ENCODE measurements around the gene SLC26A9. TPM values are rescaled to one million over a fixed set of nuclear protein-coding genes. Genes with fewer than 3 reads are reported as not detected.
"Not testable (repeated sequence)": the region's sequence is repeated elsewhere in the genome, so short reads cannot be mapped to it uniquely, and the experiment has no call there.

SLC26A9 gene
- total RNA-seq, 1 experiment from 2014 or later, result 1.0 TPM

GRCh38 chr1:205878026-205878425 lies 65.2 kb downstream of the SLC26A9 start:
- intact Hi-C loops (cut with micrococcal nuclease; ENCODE audit: unreplicated experiment), result no loop called here
- H3F3A ChIP-seq (ENCODE audit: insufficient read depth, low read depth), result no peaks in the 10 kb centered on the region
- no peak overlapping the region for H3K27ac ChIP-seq
- H3K9me3 ChIP-seq (ENCODE audit: insufficient read depth, low read depth), result 0 out of 2 replicates have a peak, but pooled peaks cover 3% of the 10 kb centered on the region
- TF ChIP-seq EZH2 (IDR thresholded peaks at IDR 0.05; ENCODE audit: low read depth), result no peak
- TF ChIP-seq, protein P1, sequence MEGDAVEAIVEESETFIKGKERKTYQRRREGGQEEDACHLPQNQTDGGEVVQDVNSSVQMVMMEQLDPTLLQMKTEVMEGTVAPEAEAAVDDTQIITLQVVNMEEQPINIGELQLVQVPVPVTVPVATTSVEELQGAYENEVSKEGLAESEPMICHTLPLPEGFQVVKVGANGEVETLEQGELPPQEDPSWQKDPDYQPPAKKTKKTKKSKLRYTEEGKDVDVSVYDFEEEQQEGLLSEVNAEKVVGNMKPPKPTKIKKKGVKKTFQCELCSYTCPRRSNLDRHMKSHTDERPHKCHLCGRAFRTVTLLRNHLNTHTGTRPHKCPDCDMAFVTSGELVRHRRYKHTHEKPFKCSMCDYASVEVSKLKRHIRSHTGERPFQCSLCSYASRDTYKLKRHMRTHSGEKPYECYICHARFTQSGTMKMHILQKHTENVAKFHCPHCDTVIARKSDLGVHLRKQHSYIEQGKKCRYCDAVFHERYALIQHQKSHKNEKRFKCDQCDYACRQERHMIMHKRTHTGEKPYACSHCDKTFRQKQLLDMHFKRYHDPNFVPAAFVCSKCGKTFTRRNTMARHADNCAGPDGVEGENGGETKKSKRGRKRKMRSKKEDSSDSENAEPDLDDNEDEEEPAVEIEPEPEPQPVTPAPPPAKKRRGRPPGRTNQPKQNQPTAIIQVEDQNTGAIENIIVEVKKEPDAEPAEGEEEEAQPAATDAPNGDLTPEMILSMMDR (conservative IDR thresholded peaks at IDR 0.05), result no peak
- DNase-seq, result no peak
- H3K9me2 ChIP-seq (ENCODE audit: insufficient read depth), result peaks cover 9% of the 10 kb centered on the region; the same call in 1 of the 2 replicates
- H3K4me3 ChIP-seq, result no peak overlapping the region
- H3K27me3 ChIP-seq (ENCODE audit: insufficient read depth, low read depth), result 0 out of 2 replicates have a peak, but pooled peaks cover 5% of the 10 kb centered on the region
- CTCF ChIA-PET, result no interaction called here
- no TSS peak for BruUV-seq (replicated peaks)
- no peaks in the 10 kb centered on the region for H3K4me1 ChIP-seq (replicated peaks; ENCODE audit: insufficient read depth)
- H4K20me1 ChIP-seq (ENCODE audit: insufficient read depth), result no peaks in the 10 kb centered on the region
- H3K36me3 ChIP-seq (ENCODE audit: low read depth), result no peaks in the 10 kb centered on the region
- H2AFZ ChIP-seq, result no peak overlapping the region; the same call in 1 of the 2 replicates
- no peak overlapping the region for H3K4me2 ChIP-seq
- no peaks in the 10 kb centered on the region for H3K79me2 ChIP-seq (ENCODE audit: low read depth)
- POLR2A ChIA-PET (ENCODE audit: unreplicated experiment), result no interaction called here

DNA sequence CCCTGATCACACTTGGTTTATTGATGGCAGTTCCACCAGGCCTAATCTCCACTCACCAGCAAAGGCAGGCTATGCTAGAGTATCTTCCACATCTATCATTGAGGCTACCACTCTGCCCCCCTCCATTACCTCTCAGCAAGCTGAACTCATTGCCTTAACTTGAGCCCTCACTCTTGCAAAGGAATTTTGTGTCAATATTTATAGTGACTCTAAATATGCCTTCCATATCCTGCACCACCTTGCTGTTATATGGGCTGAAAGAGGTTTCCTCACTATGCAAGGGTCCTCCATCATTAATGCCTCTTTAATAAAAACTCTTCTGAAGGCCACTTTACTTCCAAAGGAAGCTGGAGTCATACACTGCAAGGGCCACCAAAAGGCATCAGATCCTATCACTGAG lies 70.1 kb downstream of the SLC26A9 start:
- H3K27ac ChIP-seq; POLR2A ChIA-PET (ENCODE audit: unreplicated experiment); H3K9me2 ChIP-seq (ENCODE audit: insufficient read depth); DNase-seq; BruUV-seq (replicated peaks); H3F3A ChIP-seq (ENCODE audit: insufficient read depth, low read depth); H3K9me3 ChIP-seq (ENCODE audit: insufficient read depth, low read depth); intact Hi-C loops (cut with micrococcal nuclease; ENCODE audit: unreplicated experiment); H3K4me3 ChIP-seq; CTCF ChIA-PET; H3K36me3 ChIP-seq (ENCODE audit: low read depth); H3K79me2 ChIP-seq (ENCODE audit: low read depth); H2AFZ ChIP-seq; H3K4me2 ChIP-seq; H4K20me1 ChIP-seq (ENCODE audit: insufficient read depth); H3K27me3 ChIP-seq (ENCODE audit: insufficient read depth, low read depth); H3K4me1 ChIP-seq (replicated peaks; ENCODE audit: insufficient read depth): not testable (repeated sequence)

GRCh38 chr1:205870236-205870635 lies 73.0 kb downstream of the SLC26A9 start:
- no TSS peak for BruUV-seq (replicated peaks)
- Histone ChIP-seq H3K4me2 (no peak overlapping the region), H3K27ac (no peak overlapping the region), H4K20me1 (ENCODE audit: insufficient read depth) (no peaks in the 10 kb centered on the region), H3K9me2 (ENCODE audit: insufficient read depth) (no peaks in the 10 kb centered on the region), H3F3A (ENCODE audit: insufficient read depth, low read depth) (no peaks in the 10 kb centered on the region), H3K79me2 (ENCODE audit: low read depth) (no peaks in the 10 kb centered on the region), H3K9me3 (ENCODE audit: insufficient read depth, low read depth) (no peaks in the 10 kb centered on the region), H3K27me3 (ENCODE audit: insufficient read depth, low read depth) (no peaks in the 10 kb centered on the region; the same call in 1 of the 2 replicates), H3K4me3 (no peak overlapping the region), H3K4me1 (replicated peaks; ENCODE audit: insufficient read depth) (no peaks in the 10 kb centered on the region), H3K36me3 (ENCODE audit: low read depth) (no peaks in the 10 kb centered on the region), H2AFZ (no peak overlapping the region)
- CTCF ChIA-PET, result no interaction called here
- no peak for DNase-seq
- intact Hi-C loops (cut with micrococcal nuclease; ENCODE audit: unreplicated experiment), result no loop called here
- POLR2A ChIA-PET (ENCODE audit: unreplicated experiment), result no interaction called here
- no peak for TF ChIP-seq EZH2 (IDR thresholded peaks at IDR 0.05; ENCODE audit: low read depth)
- TF ChIP-seq, protein P1 (conservative IDR thresholded peaks at IDR 0.05), result no peak

Other genes starting within 250 kb of the SLC26A9 start
- gene NUCKS1, start 193.3 kb downstream of the SLC26A9 start, total RNA-seq (2021), result 273 and 319 TPM in 2 replicates
- gene RAB29, start 168.0 kb downstream of the SLC26A9 start, total RNA-seq (2021), result 10.4 and 11.1 TPM in 2 replicates
- 26.5 and 34.5 TPM in 2 replicates for gene SLC41A1, start 130.3 kb downstream of the SLC26A9 start, total RNA-seq (2021)
- gene PM20D1, start 93.3 kb downstream of the SLC26A9 start, total RNA-seq (2021), result not detected in 2 replicates
- gene RAB7B, start 59.9 kb upstream of the SLC26A9 start, total RNA-seq (2021), result not detected in 2 replicates
- 0.65 and 1.2 TPM in 2 replicates for gene CTSE, start 80.4 kb upstream of the SLC26A9 start, total RNA-seq (2021)
- gene RHEX, start 109.7 kb upstream of the SLC26A9 start, total RNA-seq (2021), result not detected in 2 replicates
- not detected in 2 replicates for gene AVPR1B, start 173.9 kb upstream of the SLC26A9 start, total RNA-seq (2021)